ENCODE data around the gene FOXI3.
"Not testable (repeated sequence)": the region's sequence is repeated elsewhere in the genome, so short reads cannot be mapped to it uniquely, and the experiment has no call there.

The FOXI3 gene

DNA sequence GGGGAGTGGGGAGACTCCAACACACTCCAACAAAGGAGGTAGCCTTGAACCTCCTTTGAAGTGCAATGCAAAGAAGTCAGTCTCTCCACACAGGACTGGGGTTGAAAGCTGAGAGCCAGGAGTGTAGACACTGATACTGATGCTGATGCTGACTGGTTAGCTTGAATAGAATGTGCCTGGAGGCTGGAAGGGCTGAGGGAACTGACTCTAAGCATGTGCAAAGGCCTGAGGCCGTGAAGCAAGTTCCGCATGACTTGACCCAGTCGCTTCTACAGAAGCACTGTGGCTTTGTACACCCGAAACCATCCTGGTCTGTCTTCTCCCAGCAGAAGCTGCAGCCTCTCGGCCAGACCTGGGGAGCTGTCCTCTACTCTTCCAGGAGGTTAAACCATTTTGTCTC lies 10.4 kb downstream of the FOXI3 start:
- DNase-seq (ENCODE audit: low read depth) = no peak

DNA sequence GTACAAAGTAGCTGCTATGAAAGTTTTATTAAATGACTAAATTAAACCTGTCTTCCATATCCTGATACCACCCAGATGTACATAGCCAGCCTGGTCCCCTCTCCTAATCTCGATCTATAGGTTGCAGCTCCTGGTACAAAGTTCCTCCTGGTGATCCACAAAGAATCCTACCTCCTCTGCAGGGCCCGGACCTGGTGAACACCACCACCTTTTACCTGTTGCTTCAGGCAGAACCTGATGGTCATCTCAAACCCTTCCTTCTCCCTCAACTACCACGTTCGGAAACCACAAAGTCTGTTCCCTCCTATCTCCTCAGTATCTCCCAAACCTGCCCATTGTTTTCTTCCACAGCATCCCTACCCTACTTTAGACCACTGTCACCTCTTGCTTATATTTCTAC lies 15.5 kb downstream of the FOXI3 start:
- DNase-seq (ENCODE audit: low read depth) = no peak

DNA sequence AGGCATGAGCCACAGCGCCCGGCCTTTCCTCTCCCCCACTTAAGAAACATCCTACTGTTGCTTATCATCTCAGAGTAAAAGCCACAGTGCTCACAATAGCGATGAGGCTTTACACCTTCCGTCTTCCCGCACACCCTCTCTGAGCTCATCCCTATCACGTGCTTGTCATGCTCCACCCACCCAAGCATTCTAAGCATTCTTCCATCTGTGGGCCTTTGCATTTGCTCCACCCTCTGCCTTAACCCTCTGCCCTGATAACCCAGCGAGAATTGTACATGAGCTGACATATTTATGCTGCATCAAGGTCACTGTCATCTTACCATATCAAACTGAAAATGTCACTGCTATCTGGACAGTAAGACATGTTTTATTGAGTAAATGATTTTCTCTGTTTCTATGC lies 22.6 kb downstream of the FOXI3 start:
- no peak for DNase-seq (ENCODE audit: low read depth)

DNA sequence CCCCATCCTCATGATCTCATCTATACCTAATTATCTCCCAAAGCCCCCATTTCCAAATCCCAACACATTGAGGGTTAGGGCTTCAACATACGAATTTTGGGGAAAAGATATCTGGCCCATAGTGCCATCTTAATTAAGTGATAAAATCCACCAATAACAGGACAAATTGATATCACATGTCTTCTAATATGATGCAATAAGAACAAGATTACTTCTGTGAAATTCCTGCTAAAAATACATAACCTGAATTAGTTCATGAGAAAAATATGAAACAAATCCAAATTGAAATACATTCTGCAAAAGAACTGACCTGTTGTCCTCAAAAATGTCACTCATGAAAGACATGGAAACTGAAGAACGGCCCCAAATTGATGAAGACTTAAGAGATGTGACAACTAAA lies 28.8 kb downstream of the FOXI3 start:
- DNase-seq (ENCODE audit: low read depth) = no peak

DNA sequence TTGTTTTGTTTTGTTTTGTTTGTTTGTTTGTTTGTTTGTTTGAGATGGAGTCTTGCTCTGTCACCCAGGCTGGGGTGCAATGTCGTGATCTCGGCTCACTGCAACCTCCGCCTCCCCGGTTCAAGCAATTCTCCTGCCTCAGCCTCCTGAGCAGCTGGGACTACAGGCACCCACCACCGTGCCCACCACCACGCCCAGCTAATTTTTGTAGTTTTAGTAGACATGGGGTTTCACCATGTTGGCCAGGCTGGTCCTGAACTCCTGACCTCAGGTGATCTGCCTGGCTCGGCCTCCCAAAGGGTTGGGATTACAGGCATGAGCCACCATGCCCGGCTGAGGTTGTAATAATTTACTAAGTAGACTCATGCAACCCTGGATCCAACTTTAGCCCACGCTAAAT lies 33.4 kb downstream of the FOXI3 start:
- DNase-seq (ENCODE audit: low read depth) = not testable (repeated sequence)

DNA sequence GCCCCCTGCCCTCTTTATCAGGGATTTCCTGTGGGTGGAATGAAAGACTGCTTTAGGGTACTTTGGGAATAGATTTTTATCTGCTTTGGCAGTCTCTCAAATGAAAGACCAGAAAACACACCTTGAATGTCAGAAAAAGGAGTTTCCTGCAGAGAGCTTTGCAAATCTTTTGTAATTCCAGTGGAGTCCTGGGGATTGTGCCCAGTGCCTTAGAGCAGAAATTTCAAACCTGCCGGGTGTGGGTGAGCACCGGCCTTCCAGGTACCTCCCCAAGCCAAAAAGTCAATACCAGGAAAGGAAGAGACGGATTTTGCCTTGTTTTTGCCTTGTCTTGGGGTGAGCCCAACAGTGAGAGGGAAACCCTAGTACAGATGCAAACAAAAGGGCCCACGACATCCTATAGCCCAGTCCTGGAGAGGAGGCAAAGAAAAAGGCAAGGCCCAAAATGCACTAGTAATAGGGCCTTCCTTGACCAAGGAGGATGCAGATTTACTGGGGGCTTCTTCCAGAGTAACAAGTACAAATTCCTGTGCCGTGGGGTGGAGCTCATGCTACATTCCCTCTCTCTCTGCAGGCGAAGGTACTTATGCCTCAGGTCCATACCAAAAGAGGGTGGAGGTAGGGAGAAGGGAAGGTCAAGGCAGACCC lies 36.4 kb downstream of the FOXI3 start:
- DNase-seq (ENCODE audit: low read depth) = no peak

DNA sequence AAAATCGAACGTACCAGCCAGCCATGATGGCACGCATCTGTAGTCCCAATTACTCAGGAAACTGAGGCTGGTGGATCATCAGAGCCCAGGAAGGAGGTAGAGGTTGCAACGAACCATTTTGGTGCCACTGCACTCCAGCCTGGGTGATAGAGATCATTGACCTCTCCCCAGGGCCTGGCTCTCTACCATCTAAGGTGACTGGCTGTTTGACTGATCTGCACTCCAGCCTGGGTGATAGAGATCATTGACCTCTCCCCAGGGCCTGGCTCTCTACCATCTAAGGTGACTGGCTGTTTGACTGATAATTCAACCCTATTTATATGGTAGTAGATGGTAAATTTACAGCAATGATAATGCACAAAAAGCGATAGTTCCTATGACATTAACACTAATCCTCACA lies 43.6 kb downstream of the FOXI3 start:
- not testable (repeated sequence) for DNase-seq (ENCODE audit: low read depth)

DNA sequence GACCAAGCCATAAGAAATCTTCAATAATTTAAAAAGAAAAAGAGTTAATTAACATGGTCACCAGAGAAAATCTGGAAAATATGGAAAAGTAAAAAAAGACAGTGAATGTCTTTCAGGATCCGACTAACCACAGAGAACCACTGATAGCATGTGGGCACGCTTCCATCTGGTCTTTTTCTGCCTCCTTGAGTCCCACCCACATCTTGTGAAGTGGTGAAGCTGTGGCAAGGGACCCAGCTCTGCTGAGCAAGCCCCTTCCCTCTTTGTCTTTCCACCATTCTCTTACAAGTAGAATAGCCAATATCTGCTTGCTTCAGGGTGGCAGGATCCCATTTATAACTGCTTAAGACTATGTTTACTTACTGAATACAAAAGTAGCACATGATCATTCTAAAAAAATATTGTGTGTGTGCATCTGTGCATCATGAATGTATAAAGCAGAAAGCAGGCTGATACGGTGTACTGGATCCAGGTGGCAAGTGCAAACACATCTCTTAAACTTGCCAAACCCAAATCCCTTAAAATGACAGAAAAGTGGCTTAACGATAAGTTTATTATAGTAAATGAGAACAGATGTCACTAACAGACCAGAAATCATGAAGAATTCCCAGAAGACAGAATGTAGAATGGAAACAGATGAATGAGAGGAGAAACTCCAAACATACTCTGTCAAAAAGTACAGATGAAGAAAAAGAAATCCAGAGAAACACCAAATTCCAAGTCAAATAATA lies 52.3 kb downstream of the FOXI3 start:
- DNase-seq (ENCODE audit: low read depth) = no peak

DNA sequence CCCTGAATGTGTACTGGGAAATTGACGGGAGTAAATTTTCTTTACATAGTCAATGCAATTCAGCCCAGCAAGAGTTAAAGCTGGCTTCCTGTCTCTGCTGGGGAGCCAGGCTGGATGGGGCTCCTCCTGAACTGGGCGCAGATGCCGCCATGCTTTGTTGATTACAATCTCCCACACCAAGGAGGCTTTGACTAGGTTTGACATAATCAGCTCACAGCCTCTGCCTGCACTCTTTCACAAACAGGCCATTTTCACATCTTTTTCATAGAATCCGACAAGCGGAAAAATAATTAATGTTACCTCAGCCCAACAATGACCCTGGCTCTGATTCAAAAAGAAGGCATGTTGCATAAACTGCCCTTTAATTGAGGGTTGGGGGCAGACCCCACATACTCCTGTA lies 54.3 kb downstream of the FOXI3 start:
- no peak for DNase-seq (ENCODE audit: low read depth)

Data from HS-27A (cell line).